ENCODE measurements around the gene SLC36A1. TPM values are rescaled to one million over a fixed set of nuclear protein-coding genes. Genes with fewer than 3 reads are reported as not detected.

Gene SLC36A1
- total RNA-seq, 1 experiment from 2014 or later = 7.4 TPM

- H3K27me3 ChIP-seq (ENCODE audit: insufficient read depth, low read length) = no peaks in the 10 kb centered on the region
- H3K27ac ChIP-seq (ENCODE audit: low read depth, low read length) = no peak overlapping the region
- intact Hi-C loops (cut with micrococcal nuclease) = no loop called here
- H3K9me3 ChIP-seq (ENCODE audit: control insufficient read depth in 1 of 2, insufficient read depth in 1 of 2, low read depth in 1 of 2, low read length in 2 of 2) = no peaks in the 10 kb centered on the region; a peak in 1 of 4 replicates
- H4K20me1 ChIP-seq (ENCODE audit: insufficient read depth) = no peaks in the 10 kb centered on the region
- no peaks in the 10 kb centered on the region for H3K4me1 ChIP-seq (ENCODE audit: control insufficient read depth in 1 of 2, insufficient read depth in 2 of 2, low read length in 2 of 2)
- peak; percentile 58 for ATAC-seq
- no peak overlapping the region for H3K4me3 ChIP-seq (replicated peaks in 1 of 2; ENCODE audit: low read depth in 1 of 2, low read length in 2 of 2)
- RAD21 ChIA-PET (ENCODE audit: low non-redundant PET in 1 of 2, low total read pairs in 2 of 2, uncharacterized antibody in 2 of 2, unreplicated experiment in 2 of 2) = no interaction called here
- no peak for DNase-seq (ENCODE audit: low read depth, low spot score)
- H2AFZ ChIP-seq (ENCODE audit: low read depth, low read length, poor library complexity, severe bottlenecking) = no peak overlapping the region
- H3K79me2 ChIP-seq (ENCODE audit: insufficient read depth, low read length) = no peaks in the 10 kb centered on the region
- CTCF ChIA-PET = no interaction called here
- TF ChIP-seq, protein P1, sequence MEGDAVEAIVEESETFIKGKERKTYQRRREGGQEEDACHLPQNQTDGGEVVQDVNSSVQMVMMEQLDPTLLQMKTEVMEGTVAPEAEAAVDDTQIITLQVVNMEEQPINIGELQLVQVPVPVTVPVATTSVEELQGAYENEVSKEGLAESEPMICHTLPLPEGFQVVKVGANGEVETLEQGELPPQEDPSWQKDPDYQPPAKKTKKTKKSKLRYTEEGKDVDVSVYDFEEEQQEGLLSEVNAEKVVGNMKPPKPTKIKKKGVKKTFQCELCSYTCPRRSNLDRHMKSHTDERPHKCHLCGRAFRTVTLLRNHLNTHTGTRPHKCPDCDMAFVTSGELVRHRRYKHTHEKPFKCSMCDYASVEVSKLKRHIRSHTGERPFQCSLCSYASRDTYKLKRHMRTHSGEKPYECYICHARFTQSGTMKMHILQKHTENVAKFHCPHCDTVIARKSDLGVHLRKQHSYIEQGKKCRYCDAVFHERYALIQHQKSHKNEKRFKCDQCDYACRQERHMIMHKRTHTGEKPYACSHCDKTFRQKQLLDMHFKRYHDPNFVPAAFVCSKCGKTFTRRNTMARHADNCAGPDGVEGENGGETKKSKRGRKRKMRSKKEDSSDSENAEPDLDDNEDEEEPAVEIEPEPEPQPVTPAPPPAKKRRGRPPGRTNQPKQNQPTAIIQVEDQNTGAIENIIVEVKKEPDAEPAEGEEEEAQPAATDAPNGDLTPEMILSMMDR (IDR thresholded peaks at IDR 0.05 in 2 of 3, conservative IDR thresholded peaks at IDR 0.05 in 1 of 3; ENCODE audit: borderline replicate concordance in 1 of 3, insufficient read depth in 1 of 3, low read depth in 2 of 3, low read length in 2 of 3) = peak in 1 of 3 experiments; percentile 23; a peak in 2 of 6 replicates
- TF ChIP-seq CBX3 (IDR thresholded peaks at IDR 0.05; ENCODE audit: low read depth) = no peak
- H3K9me2 ChIP-seq (ENCODE audit: insufficient read depth) = no peaks in the 10 kb centered on the region
- no peak overlapping the region for H3K4me2 ChIP-seq (ENCODE audit: low read length)
- H3K36me3 ChIP-seq (ENCODE audit: control insufficient read depth in 1 of 2, insufficient read depth in 2 of 2, low read length in 2 of 2) = no peaks in the 10 kb centered on the region
- POLR2A ChIA-PET = no interaction called here
- no peak overlapping the region for H3K9ac ChIP-seq (ENCODE audit: low read length)
- BruUV-seq (replicated peaks) = no TSS peak
These were observed 15.2 kb upstream of the SLC36A1 start for GRCh38 chr5:151432210-151432609.

DNA sequence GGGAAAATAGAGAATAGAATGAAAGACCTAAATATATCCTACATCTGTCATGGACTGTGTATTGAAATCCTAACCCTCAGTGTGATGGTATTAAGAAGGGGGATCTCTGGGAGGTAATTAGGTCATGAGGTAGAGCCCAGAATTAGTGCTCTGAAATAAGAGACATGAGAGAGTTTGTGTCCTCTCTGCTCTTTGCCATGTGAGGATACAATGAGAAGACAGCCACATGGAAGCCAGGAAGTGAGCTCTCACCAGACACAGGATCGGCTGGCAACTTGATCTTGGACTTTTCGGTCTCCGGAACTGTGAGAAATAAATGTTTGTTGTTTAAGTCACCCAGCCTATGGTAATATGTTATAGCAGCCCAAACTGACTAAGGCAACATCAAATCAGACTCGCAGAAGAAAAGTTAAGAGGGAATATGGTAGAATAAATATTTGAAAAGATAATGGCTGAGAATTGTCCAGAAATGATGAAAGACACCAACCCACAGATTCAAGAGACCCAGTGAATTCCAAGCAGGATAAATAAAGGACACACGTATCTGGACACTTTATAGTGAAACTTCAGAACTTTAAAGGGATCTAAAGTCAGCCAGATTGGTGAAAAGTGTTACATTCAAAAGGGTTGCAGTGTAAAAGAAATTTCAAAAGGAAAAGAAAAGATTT lies 12.7 kb upstream of the SLC36A1 start:
- POLR2A ChIA-PET = interaction anchor here (0.7 kb wide), 1 partner anchor 203 kb away, joined by 3 read pairs; no protein-coding TSS in a partner anchor
- H3K9ac ChIP-seq (ENCODE audit: low read length) = no peak overlapping the region
- no peaks in the 10 kb centered on the region for H4K20me1 ChIP-seq (ENCODE audit: insufficient read depth)
- TF ChIP-seq ZNF274 (IDR thresholded peaks at IDR 0.05; ENCODE audit: low read depth, low read length) = no peak
- TF ChIP-seq FOSL1 (IDR thresholded peaks at IDR 0.05; ENCODE audit: low read depth) = no peak
- TF ChIP-seq EZH2phosphoT487 (IDR thresholded peaks at IDR 0.05; ENCODE audit: borderline replicate concordance) = no peak
- no peak for TF ChIP-seq TCF7L2 (IDR thresholded peaks at IDR 0.05; ENCODE audit: borderline replicate concordance, extremely low read depth, insufficient read depth, insufficient read length)
- no peak for TF ChIP-seq JUND (IDR thresholded peaks at IDR 0.05)
- TF ChIP-seq CEBPB (IDR thresholded peaks at IDR 0.05; ENCODE audit: low read depth) = no peak
- no peak for TF ChIP-seq EGR1 (IDR thresholded peaks at IDR 0.05; ENCODE audit: low read depth)
- intact Hi-C loops (cut with micrococcal nuclease) = no loop called here
- H3K36me3 ChIP-seq (ENCODE audit: control insufficient read depth in 1 of 2, insufficient read depth in 2 of 2, low read length in 2 of 2) = no peaks in the 10 kb centered on the region
- H3K27me3 ChIP-seq (ENCODE audit: insufficient read depth, low read length) = no peaks in the 10 kb centered on the region
- no peaks in the 10 kb centered on the region for H3K9me2 ChIP-seq (ENCODE audit: insufficient read depth)
- no peak overlapping the region for H3K4me3 ChIP-seq (replicated peaks in 1 of 2; ENCODE audit: low read depth in 1 of 2, low read length in 2 of 2)
- no TSS peak for BruUV-seq (replicated peaks)
- no peaks in the 10 kb centered on the region for H3K79me2 ChIP-seq (ENCODE audit: insufficient read depth, low read length)
- CTCF ChIA-PET = no interaction called here
- no peak overlapping the region for H3K27ac ChIP-seq (ENCODE audit: low read depth, low read length)
- no peaks in the 10 kb centered on the region for H3K4me1 ChIP-seq (ENCODE audit: control insufficient read depth in 1 of 2, insufficient read depth in 2 of 2, low read length in 2 of 2)
- H3K9me3 ChIP-seq (ENCODE audit: control insufficient read depth in 1 of 2, insufficient read depth in 1 of 2, low read depth in 1 of 2, low read length in 2 of 2) = no peaks in the 10 kb centered on the region; a peak in 1 of 4 replicates
- RAD21 ChIA-PET (ENCODE audit: low non-redundant PET in 1 of 2, low total read pairs in 2 of 2, uncharacterized antibody in 2 of 2, unreplicated experiment in 2 of 2) = no interaction called here
- H2AFZ ChIP-seq (ENCODE audit: low read depth, low read length, poor library complexity, severe bottlenecking) = peak overlapping the region; percentile 37
- DNase-seq (ENCODE audit: low read depth, low spot score) (no peak), ATAC-seq (no peak)
- no peak overlapping the region for H3K4me2 ChIP-seq (ENCODE audit: low read length)

All from HCT116 (cell line).